PC-3 (cell line): Measurements from ENCODE around the gene TNFSF15. TPM values are rescaled to one million over a fixed set of nuclear protein-coding genes. Genes with fewer than 3 reads are reported as not detected.

Experiments
- ATAC-seq: fragments of 200-7000 bp; cut with Tn5 transposase; 2 replicates; pipeline ENCODE4 v1.9.1; 2020; ENCODE audit warnings: mild to moderate bottlenecking, moderate library complexity
- BruUV-seq: library from RNA; stranded (reverse); fragments of 400-500 nt; replicated peaks from 2 replicates; lab custom pipeline; 2021; lab: Mats Ljungman, UMichigan
- CTCF ChIA-PET: fragments of 300-600 bp; sonication (Branson Sonifier 250); formaldehyde crosslinking; loops from one replicate; lab custom pipeline; 2022; ENCODE audit warnings: antibody characterized with exemption; lab: Charles Lee
- POLR2A ChIA-PET: fragments of 300-600 bp; sonication (Branson Sonifier 250); formaldehyde crosslinking; loops from one replicate; lab custom pipeline; 2022; ENCODE audit warnings: antibody characterized with exemption; ENCODE audit not compliant: unreplicated experiment; lab: Charles Lee
- DNase-seq: peaks from one replicate; pipeline ENCODE4 v3.0.0-alpha.2; 2015
- H2AFZ ChIP-seq: fragments of 300-600 bp; sonication (generic); 2 replicates; pipeline ENCODE4 v1.6.0; 2016; ENCODE audit warnings: antibody characterized with exemption, low read length
- H3F3A ChIP-seq: fragments of 300-600 bp; sonication (generic); one replicate; pipeline ENCODE4 v1.6.0; 2017; ENCODE audit warnings: antibody characterized with exemption, low read length, control low read depth, mild to moderate bottlenecking; ENCODE audit not compliant: unreplicated experiment
- H3K27ac ChIP-seq: fragments of 300-600 bp; sonication (generic); 2 replicates; pipeline ENCODE4 v1.5.1; 2016; ENCODE audit warnings: mild to moderate bottlenecking, low read length
- H3K27me3 ChIP-seq: fragments of 300-600 bp; sonication (generic); 2 replicates; pipeline ENCODE4 v1.6.1; 2016; ENCODE audit warnings: low read length, mixed read lengths
- H3K36me3 ChIP-seq: fragments of 300-600 bp; sonication (generic); 2 replicates; pipeline ENCODE4 v1.6.1; 2016; ENCODE audit warnings: low read depth, mixed run types, low read length, mixed read lengths
- H3K4me1 ChIP-seq: fragments of 300-600 bp; sonication (generic); 2 replicates; pipeline ENCODE4 v1.5.1; 2016; ENCODE audit warnings: low read length; ENCODE audit not compliant: insufficient read depth
- H3K4me2 ChIP-seq: fragments of 300-600 bp; sonication (generic); 2 replicates; pipeline ENCODE4 v1.6.0; 2016; ENCODE audit warnings: low read length
- H3K4me3 ChIP-seq: fragments of 300-600 bp; sonication (generic); 2 replicates; pipeline ENCODE4 v1.5.1; 2016; ENCODE audit warnings: mild to moderate bottlenecking, low read length, mixed read lengths
- H3K79me2 ChIP-seq: fragments of 300-600 bp; sonication (generic); 2 replicates; pipeline ENCODE4 v1.6.1; 2017; ENCODE audit warnings: low read length, mixed read lengths
- H3K9ac ChIP-seq: fragments of 300-600 bp; sonication (generic); 2 replicates; pipeline ENCODE4 v1.6.0; 2016; ENCODE audit warnings: mild to moderate bottlenecking, low read length
- H3K9me2 ChIP-seq: fragments of 300-600 bp; sonication (generic); replicated peaks from 2 replicates; pipeline ENCODE4 v1.6.1; 2016; ENCODE audit warnings: mixed run types, low read length, mixed read lengths
- H3K9me3 ChIP-seq: fragments of 300-600 bp; sonication (generic); 2 replicates; pipeline ENCODE4 v1.6.1; 2016; ENCODE audit warnings: low read length, mixed read lengths
- H4K20me1 ChIP-seq: fragments of 300-600 bp; sonication (generic); 2 replicates; pipeline ENCODE4 v1.6.1; 2016; ENCODE audit warnings: low read length, mixed read lengths
- EZH2 ChIP-seq: fragments of 300-600 bp; sonication (generic); IDR thresholded peaks from one replicate; pipeline ENCODE4 v1.6.1; 2017; ENCODE audit warnings: antibody characterized with exemption, mild to moderate bottlenecking, low read length; ENCODE audit not compliant: unreplicated experiment
- EZH2phosphoT487 ChIP-seq: fragments of 300-600 bp; sonication (generic); IDR thresholded peaks from 2 replicates; pipeline ENCODE4 v1.6.1; 2018; ENCODE audit warnings: mild to moderate bottlenecking, antibody characterized with exemption, low read length, borderline replicate concordance
- intact Hi-C: fragments of 100-400 bp; cut with micrococcal nuclease; formaldehyde crosslinking; loops from 2 replicates; pipeline ENCODE4 v1.9.0; 2023
- total RNA-seq: library from RNA; depleted of rRNA; stranded (reverse); fragments of >200 nt; gene quantifications from 2 replicates; pipeline ENCODE4 v1.2.3, GENCODE V29; 2014
- TF ChIP-seq, protein P1 (sequence below): fragments of 300-600 bp; sonication (generic); conservative IDR thresholded peaks from 2 replicates; pipeline ENCODE4 v1.5.1; 2017; ENCODE audit warnings: antibody characterized with exemption, low read depth, mild to moderate bottlenecking, low read length

TNFSF15 gene
- total RNA-seq, 1 experiment from 2014 or later = 2.2 TPM

GRCh38 chr9:114828303-114828650 is 22.4 kb upstream of the TNFSF15 start:
- Histone ChIP-seq H4K20me1 (no peaks in the 10 kb centered on the region), H3K4me2 (no peak overlapping the region), H3K9me3 (no peaks in the 10 kb centered on the region), H3K27me3 (no peaks in the 10 kb centered on the region), H3K9ac (no peak overlapping the region), H3K27ac (no peak overlapping the region), H3K79me2 (no peaks in the 10 kb centered on the region), H2AFZ (no peak overlapping the region), H3F3A (no peaks in the 10 kb centered on the region), H3K4me1 (no peaks in the 10 kb centered on the region), H3K9me2 (no peaks in the 10 kb centered on the region), H3K36me3 (no peaks in the 10 kb centered on the region), H3K4me3 (no peak overlapping the region)
- no peak for DNase-seq
- intact Hi-C loops = no loop called here
- no peak for ATAC-seq
- TF ChIP-seq EZH2phosphoT487 (no peak), EZH2 (no peak)
- TF ChIP-seq, protein P1, sequence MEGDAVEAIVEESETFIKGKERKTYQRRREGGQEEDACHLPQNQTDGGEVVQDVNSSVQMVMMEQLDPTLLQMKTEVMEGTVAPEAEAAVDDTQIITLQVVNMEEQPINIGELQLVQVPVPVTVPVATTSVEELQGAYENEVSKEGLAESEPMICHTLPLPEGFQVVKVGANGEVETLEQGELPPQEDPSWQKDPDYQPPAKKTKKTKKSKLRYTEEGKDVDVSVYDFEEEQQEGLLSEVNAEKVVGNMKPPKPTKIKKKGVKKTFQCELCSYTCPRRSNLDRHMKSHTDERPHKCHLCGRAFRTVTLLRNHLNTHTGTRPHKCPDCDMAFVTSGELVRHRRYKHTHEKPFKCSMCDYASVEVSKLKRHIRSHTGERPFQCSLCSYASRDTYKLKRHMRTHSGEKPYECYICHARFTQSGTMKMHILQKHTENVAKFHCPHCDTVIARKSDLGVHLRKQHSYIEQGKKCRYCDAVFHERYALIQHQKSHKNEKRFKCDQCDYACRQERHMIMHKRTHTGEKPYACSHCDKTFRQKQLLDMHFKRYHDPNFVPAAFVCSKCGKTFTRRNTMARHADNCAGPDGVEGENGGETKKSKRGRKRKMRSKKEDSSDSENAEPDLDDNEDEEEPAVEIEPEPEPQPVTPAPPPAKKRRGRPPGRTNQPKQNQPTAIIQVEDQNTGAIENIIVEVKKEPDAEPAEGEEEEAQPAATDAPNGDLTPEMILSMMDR = no peak
- ChIA-PET CTCF (no interaction called here), POLR2A (no interaction called here)
- BruUV-seq = no TSS peak

GRCh38 chr9:114827641-114828302 is 21.9 kb upstream of the TNFSF15 start:
- H3K9ac ChIP-seq = no peak overlapping the region
- H3K4me2 ChIP-seq = no peak overlapping the region
- no peaks in the 10 kb centered on the region for H3K36me3 ChIP-seq
- TF ChIP-seq EZH2 (no peak), EZH2phosphoT487 (no peak)
- TF ChIP-seq, protein P1 = no peak
- no peak overlapping the region for H3K4me3 ChIP-seq
- H3K4me1 ChIP-seq = no peaks in the 10 kb centered on the region
- CTCF ChIA-PET = no interaction called here
- no TSS peak for BruUV-seq
- ATAC-seq (no peak), DNase-seq (no peak)
- intact Hi-C loops = no loop called here
- H3K9me2 ChIP-seq = no peaks in the 10 kb centered on the region
- H3K9me3 ChIP-seq = no peaks in the 10 kb centered on the region
- H4K20me1 ChIP-seq = no peaks in the 10 kb centered on the region
- no peaks in the 10 kb centered on the region for H3K79me2 ChIP-seq
- no peak overlapping the region for H3K27ac ChIP-seq
- POLR2A ChIA-PET = no interaction called here
- H3F3A ChIP-seq = no peaks in the 10 kb centered on the region
- no peak overlapping the region for H2AFZ ChIP-seq
- H3K27me3 ChIP-seq = no peaks in the 10 kb centered on the region

GRCh38 chr9:114826431-114826830 is 20.6 kb upstream of the TNFSF15 start:
- H3K27me3 ChIP-seq = no peaks in the 10 kb centered on the region
- ATAC-seq (no peak), DNase-seq (no peak)
- BruUV-seq = no TSS peak
- H3K9me3 ChIP-seq = no peaks in the 10 kb centered on the region
- no peak overlapping the region for H2AFZ ChIP-seq
- no peaks in the 10 kb centered on the region for H3K9me2 ChIP-seq
- CTCF ChIA-PET = no interaction called here
- H3K36me3 ChIP-seq = no peaks in the 10 kb centered on the region
- intact Hi-C loops = no loop called here
- POLR2A ChIA-PET = no interaction called here
- H3K4me1 ChIP-seq = no peaks in the 10 kb centered on the region
- no peak overlapping the region for H3K4me2 ChIP-seq
- TF ChIP-seq EZH2 = no peak
- TF ChIP-seq, protein P1 = no peak
- no peak for TF ChIP-seq EZH2phosphoT487
- no peak overlapping the region for H3K4me3 ChIP-seq
- H3K27ac ChIP-seq = no peak overlapping the region
- H3F3A ChIP-seq = no peaks in the 10 kb centered on the region
- no peak overlapping the region for H3K9ac ChIP-seq
- H3K79me2 ChIP-seq = no peaks in the 10 kb centered on the region
- H4K20me1 ChIP-seq = no peaks in the 10 kb centered on the region
